GM12878 (cell line): ENCODE results near the gene GALNT18. TPM values are rescaled to one million over a fixed set of nuclear protein-coding genes. Genes with fewer than 3 reads are reported as not detected.

Experiments
- ATAC-seq: fragments of 200-7000 bp; cut with Tn5 transposase; 3 replicates; pipeline ENCODE4 v1.9.1; 2020; ENCODE audit warnings: mild to moderate bottlenecking, moderate library complexity
- BruUV-seq: library from RNA; stranded (reverse); fragments of 400-500 nt; replicated peaks from 2 replicates; lab custom pipeline; 2021; lab: Mats Ljungman, UMichigan
- CTCF ChIA-PET: fragments of 300-600 bp; sonication (Branson Sonifier 250); formaldehyde crosslinking; extraction: SDS; loops from one replicate; lab custom pipeline; 2021; ENCODE audit warnings: inconsistent platforms; lab: Yijun Ruan, JAX
- POLR2A ChIA-PET: fragments of 350-600 bp; formaldehyde crosslinking; extraction: SDS; loops from one replicate; lab custom pipeline; 2021; ENCODE audit warnings: inconsistent platforms; lab: Charles Lee
- RAD21 ChIA-PET: fragments of 300-600 bp; sonication (Branson Sonifier 250); formaldehyde crosslinking; loops from one replicate; lab custom pipeline; 2023; ENCODE audit warnings: antibody characterized with exemption; ENCODE audit not compliant: unreplicated experiment; lab: Charles Lee
- SMC1A ChIA-PET: fragments of 300-600 bp; sonication (Branson Sonifier 250); formaldehyde crosslinking; loops from one replicate; lab custom pipeline; 2023; ENCODE audit not compliant: unreplicated experiment, uncharacterized antibody; lab: Charles Lee
- DNase-seq: peaks from one replicate; pipeline ENCODE4 v3.0.0-alpha.2; 2011; ENCODE audit warnings: low read depth, low spot score
- FAIRE-seq: peaks from 3 replicates; lab custom pipeline; 2011; peaks lifted over from hg19 to GRCh38; lab: Jason Lieb, UNC
- H2AFZ ChIP-seq: 2 replicates; pipeline ENCODE4 v1.6.0; 2011; ENCODE audit warnings: low read depth, low read length, control low read depth; ENCODE audit not compliant: control insufficient read depth
- H3K27ac ChIP-seq: 2 replicates; pipeline ENCODE4 v1.5.1; 2011; ENCODE audit warnings: control low read depth; ENCODE audit not compliant: control insufficient read depth, insufficient read depth
- H3K27me3 ChIP-seq, 2 experiments: replicated peaks in 1 of 2; 2 replicates each; pipeline versions ENCODE4 v1.6.0 to v1.6.1; 2011; ENCODE audit warnings: low read length in 1 of 2; ENCODE audit not compliant: control insufficient read depth in 2 of 2, insufficient read depth in 2 of 2
- H3K36me3 ChIP-seq, 2 experiments: 2 replicates each; pipeline ENCODE4 v1.5.1; 2011; ENCODE audit warnings: low read length in 1 of 2; ENCODE audit not compliant: control insufficient read depth in 2 of 2, insufficient read depth in 2 of 2
- H3K4me1 ChIP-seq: 2 replicates; pipeline ENCODE4 v1.6.1; 2011; ENCODE audit warnings: mild to moderate bottlenecking, low read length, moderate library complexity, mixed read lengths; ENCODE audit not compliant: control insufficient read depth, insufficient read depth
- H3K4me2 ChIP-seq: 2 replicates; pipeline ENCODE4 v1.6.0; 2011; ENCODE audit warnings: control low read depth; ENCODE audit not compliant: control insufficient read depth, insufficient read depth
- H3K4me3 ChIP-seq: fragments of 200-600 bp; sonication (generic); 2 replicates; pipeline ENCODE4 v1.5.1; 2016
- H3K79me2 ChIP-seq: 2 replicates; pipeline ENCODE4 v1.6.0; 2011; ENCODE audit warnings: low read length; ENCODE audit not compliant: control insufficient read depth, insufficient read depth
- H3K9ac ChIP-seq: 2 replicates; pipeline ENCODE4 v1.8.0; 2011; ENCODE audit warnings: low read length, control low read depth, mixed read lengths; ENCODE audit not compliant: control insufficient read depth, insufficient read depth
- H3K9me3 ChIP-seq: replicated peaks from 3 replicates; pipeline ENCODE4 v1.5.1; 2011; ENCODE audit warnings: mild to moderate bottlenecking, low read length; ENCODE audit not compliant: control insufficient read depth, insufficient read depth
- H4K20me1 ChIP-seq: 2 replicates; pipeline ENCODE4 v1.6.0; 2011; ENCODE audit not compliant: control insufficient read depth, insufficient read depth
- EZH2 ChIP-seq: IDR thresholded peaks from 2 replicates; pipeline ENCODE4 v1.6.1; 2012; ENCODE audit warnings: low read depth, mild to moderate bottlenecking, control low read depth, inconsistent platforms, low read length, borderline replicate concordance; ENCODE audit not compliant: control insufficient read depth
- FOXM1 ChIP-seq: IDR thresholded peaks from 2 replicates; pipeline ENCODE4 v1.6.1; 2012; ENCODE audit warnings: low read depth, mild to moderate bottlenecking, inconsistent platforms, low read length, moderate library complexity
- HCFC1 ChIP-seq: fragments of 150-350 bp; IDR thresholded peaks from 2 replicates; pipeline ENCODE4 v1.6.1; 2014; ENCODE audit warnings: low read length
- JUND ChIP-seq: IDR thresholded peaks from 2 replicates; pipeline ENCODE4 v1.6.1; 2012; ENCODE audit warnings: low read depth, mild to moderate bottlenecking, low read length, improper control_type of control experiment, moderate library complexity
- KDM1A ChIP-seq: fragments of 200-600 bp; sonication (generic); IDR thresholded peaks from 2 replicates; pipeline ENCODE4 v1.6.1; 2016; ENCODE audit warnings: borderline replicate concordance
- NRF1 ChIP-seq: conservative IDR thresholded peaks from 2 replicates; pipeline ENCODE4 v1.6.1; 2011; ENCODE audit warnings: mild to moderate bottlenecking, low read depth, low read length, improper control_type of control experiment
- POU2F2 ChIP-seq: IDR thresholded peaks from 3 replicates; pipeline ENCODE4 v1.6.1; 2011; ENCODE audit warnings: low read depth, mild to moderate bottlenecking, low read length, borderline replicate concordance
- RUNX3 ChIP-seq: IDR thresholded peaks from 2 replicates; pipeline ENCODE4 v1.6.1; 2012; ENCODE audit warnings: low read length, inconsistent platforms
- ZNF384 ChIP-seq: IDR thresholded peaks from 2 replicates; pipeline ENCODE4 v1.6.1; 2012; ENCODE audit warnings: low read depth, mild to moderate bottlenecking, low read length, improper control_type of control experiment, borderline replicate concordance
- WGBS: methylation state at CpG from one replicate; pipeline ENCODE4 v1.1.6; 2016; ENCODE audit warnings: low lambda C conversion rate; ENCODE audit not compliant: insufficient replicate concordance, insufficient coverage; ENCODE audit errors: missing lambda C conversion rate; 5-methylcytosine and 5-hydroxymethylcytosine counted together
- in situ Hi-C: fragments of 300-500 bp; cut with MboI; formaldehyde crosslinking; loops from 9 replicates; pipeline ENCODE4 v1.14.3; 2018; ENCODE audit warnings: mixed read lengths
- intact Hi-C: fragments of 100-400 bp; cut with micrococcal nuclease; formaldehyde crosslinking; loops from one replicate; pipeline ENCODE4 v1.14.2; 2022; ENCODE audit not compliant: unreplicated experiment
- polyA plus RNA-seq, 11 experiments: library from polyadenylated mRNA; depleted of rRNA in 4 of 11; unstranded in 6 of 11; stranded (reverse) in 5 of 11; fragments of >200 nt; fragmentation: Nextera tagmentation in 4 of 11; fragmentation: Illumina TruSeq in 1 of 11; extraction: Ambion mirVana in 4 of 11; extraction: Trizol in 1 of 11; gene quantifications; 1 replicate in 1 of 11; 2 replicates in 10 of 11; pipeline versions ENCODE4 v1.2.1 to v1.2.3, GENCODE V29; 2011 to 2016; ENCODE audit warnings: inconsistent platforms in 2 of 11, missing spikeins in 2 of 11, low read depth in 1 of 11
- total RNA-seq, 4 experiments: library from RNA; depleted of rRNA in 3 of 4; stranded (reverse); fragments of >200 nt in 3 of 4; fragmentation: Illumina TruSeq in 1 of 4; extraction: Trizol in 1 of 4; gene quantifications; 2 replicates each; pipeline versions ENCODE4 v1.2.1 to v1.2.3, GENCODE V29; 2013 to 2021

The GALNT18 gene
- total and polyA plus RNA-seq, 10 of the 15 experiments (the other 5 are each of a cell fraction or from before 2014, with no cell fraction given), result 1.2 to 14.2 (median 6.3) TPM

- ATAC-seq (no peak), FAIRE-seq (no peak), DNase-seq (no peak)
- CTCF ChIA-PET, result no interaction called here
- H4K20me1 ChIP-seq, result no peaks in the 10 kb centered on the region
- SMC1A ChIA-PET, result no interaction called here
- intact Hi-C loops (no loop called here), in situ Hi-C loops (no loop called here)
- no peak for TF ChIP-seq KDM1A
- no peak for TF ChIP-seq HCFC1
- no peak for TF ChIP-seq EZH2
- TF ChIP-seq ZNF384, result no peak
- no peak for TF ChIP-seq RUNX3
- no peak for TF ChIP-seq JUND
- TF ChIP-seq FOXM1, result no peak
- TF ChIP-seq POU2F2, result no peak
- no peak for TF ChIP-seq NRF1
- H3K27me3 ChIP-seq, result no peaks in the 10 kb centered on the region
- no peak overlapping the region for H3K4me3 ChIP-seq
- no peak overlapping the region for H3K9ac ChIP-seq
- no peak overlapping the region for H2AFZ ChIP-seq
- H3K4me1 ChIP-seq, result no peaks in the 10 kb centered on the region; the same call in 1 of the 2 replicates
- POLR2A ChIA-PET, result no interaction called here
- RAD21 ChIA-PET, result interaction anchor here (1.3 kb wide), 1 partner anchor 162 kb away, joined by 3 read pairs; no protein-coding TSS in a partner anchor
- no peak overlapping the region for H3K27ac ChIP-seq
- BruUV-seq, result no TSS peak
- H3K79me2 ChIP-seq, result no peaks in the 10 kb centered on the region
- 49% methylated on average over 5 of the region's 5 CpGs for WGBS
- H3K4me2 ChIP-seq, result no peak overlapping the region
- no peaks in the 10 kb centered on the region for H3K9me3 ChIP-seq
- H3K36me3 ChIP-seq, result no peaks in the 10 kb centered on the region
These were observed 163.8 kb downstream of the GALNT18 start for GRCh38 chr11:11458001-11458400.
